Colonic mucosa (tissue), 4 donors: ENCODE results near the gene POLD2. TPM values are rescaled to one million over a fixed set of nuclear protein-coding genes. Genes with fewer than 3 reads are reported as not detected.

ENCODE experiments used
- DNase-seq: peaks from one replicate; pipeline ENCODE4 v3.0.0-alpha.2; 2020
- H3K27ac ChIP-seq: fragments of 200-600 bp; one replicate; pipeline ENCODE4 v1.8.0; 2021
- H3K27me3 ChIP-seq: fragments of 200-600 bp; one replicate; pipeline ENCODE4 v1.8.0; 2021
- H3K36me3 ChIP-seq: fragments of 200-600 bp; one replicate; pipeline ENCODE4 v1.8.0; 2021
- H3K4me1 ChIP-seq: fragments of 200-600 bp; one replicate; pipeline ENCODE4 v1.8.0; 2021; ENCODE audit warnings: mild to moderate bottlenecking
- H3K4me3 ChIP-seq: fragments of 200-600 bp; one replicate; pipeline ENCODE4 v1.8.0; 2021
- H3K9ac ChIP-seq, 2 donors: one replicate each; pipeline ENCODE4 v1.7.0; 2013; ENCODE audit warnings: control low read depth in 2 of 2, low read depth in 2 of 2, low read length in 2 of 2
- H3K9me3 ChIP-seq: fragments of 200-600 bp; one replicate; pipeline ENCODE4 v1.8.0; 2021
- intact Hi-C: fragments of 100-400 bp; cut with DNase I; formaldehyde crosslinking; loops from one replicate; pipeline ENCODE4 v1.14.1; 2022
- total RNA-seq, 2 donors: library from RNA; stranded (reverse); fragmentation: NEBNext Ultra II Directional in 1 of 2; extraction: Animal tissue kit (Norgen Biotek cat#: 25700) in 1 of 2; gene quantifications; one replicate each; pipeline ENCODE4 v1.2.1, GENCODE V29; 2021
- TF ChIP-seq, protein P1 (sequence below): fragments of 200-600 bp; IDR thresholded peaks from one replicate; pipeline ENCODE4 v1.8.0; 2022; ENCODE audit warnings: antibody characterized with exemption, mild to moderate bottlenecking
- donor health status: healthy.
- donor health status: DM: no; HTN: no; CAD: no.
- donor health status: DM: no; HTN: no; CAD: no.

The POLD2 gene
- total RNA-seq, 2 donors from 2014 or later: 54.8 to 161 TPM

- no peak overlapping the region for H3K27ac ChIP-seq
- no peak overlapping the region for H3K9ac ChIP-seq
- TF ChIP-seq, protein P1, sequence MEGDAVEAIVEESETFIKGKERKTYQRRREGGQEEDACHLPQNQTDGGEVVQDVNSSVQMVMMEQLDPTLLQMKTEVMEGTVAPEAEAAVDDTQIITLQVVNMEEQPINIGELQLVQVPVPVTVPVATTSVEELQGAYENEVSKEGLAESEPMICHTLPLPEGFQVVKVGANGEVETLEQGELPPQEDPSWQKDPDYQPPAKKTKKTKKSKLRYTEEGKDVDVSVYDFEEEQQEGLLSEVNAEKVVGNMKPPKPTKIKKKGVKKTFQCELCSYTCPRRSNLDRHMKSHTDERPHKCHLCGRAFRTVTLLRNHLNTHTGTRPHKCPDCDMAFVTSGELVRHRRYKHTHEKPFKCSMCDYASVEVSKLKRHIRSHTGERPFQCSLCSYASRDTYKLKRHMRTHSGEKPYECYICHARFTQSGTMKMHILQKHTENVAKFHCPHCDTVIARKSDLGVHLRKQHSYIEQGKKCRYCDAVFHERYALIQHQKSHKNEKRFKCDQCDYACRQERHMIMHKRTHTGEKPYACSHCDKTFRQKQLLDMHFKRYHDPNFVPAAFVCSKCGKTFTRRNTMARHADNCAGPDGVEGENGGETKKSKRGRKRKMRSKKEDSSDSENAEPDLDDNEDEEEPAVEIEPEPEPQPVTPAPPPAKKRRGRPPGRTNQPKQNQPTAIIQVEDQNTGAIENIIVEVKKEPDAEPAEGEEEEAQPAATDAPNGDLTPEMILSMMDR: no peak
- H3K27me3 ChIP-seq: no peaks in the 10 kb centered on the region
- DNase-seq: peak; percentile 92
- peak overlapping the region; percentile 34 for H3K4me3 ChIP-seq
- H3K4me1 ChIP-seq: no peaks in the 10 kb centered on the region
- H3K9me3 ChIP-seq: no peaks in the 10 kb centered on the region
- intact Hi-C loops: no loop called here
- H3K36me3 ChIP-seq: no peaks in the 10 kb centered on the region
These were observed 22.9 kb upstream of the POLD2 start for GRCh38 chr7:44145969-44146911.

DNA sequence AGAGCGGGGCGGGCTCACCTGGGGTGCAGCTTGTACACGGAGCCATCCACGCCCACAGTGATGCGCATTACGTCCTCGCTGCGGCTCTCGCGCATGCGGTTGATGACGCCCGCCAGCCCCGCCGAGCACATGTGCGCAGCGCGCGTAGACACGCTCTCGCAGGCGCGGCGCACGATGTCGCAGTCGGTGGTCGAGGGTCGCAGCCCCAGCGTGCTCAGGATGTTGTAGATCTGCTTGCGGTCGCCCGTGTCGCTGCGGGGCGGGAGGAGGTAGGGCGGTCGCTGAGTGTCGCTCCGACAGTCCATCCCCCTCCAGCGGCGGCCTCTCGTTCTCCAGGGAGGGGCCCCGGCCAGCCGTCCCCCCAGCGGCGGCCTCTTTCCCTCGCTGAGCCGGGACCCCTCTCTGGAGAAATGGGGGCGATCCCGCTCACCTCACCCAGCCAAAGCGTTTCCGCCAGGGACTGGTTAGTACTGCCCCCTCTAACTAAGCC is 22.2 kb upstream of the POLD2 start:
- H3K27me3 ChIP-seq: no peaks in the 10 kb centered on the region
- H3K9me3 ChIP-seq: no peaks in the 10 kb centered on the region
- TF ChIP-seq, protein P1: no peak
- no peak overlapping the region for H3K9ac ChIP-seq
- no peaks in the 10 kb centered on the region for H3K4me1 ChIP-seq
- peak overlapping the region; percentile 34 for H3K4me3 ChIP-seq
- no peak for DNase-seq
- no peaks in the 10 kb centered on the region for H3K36me3 ChIP-seq
- no peak overlapping the region for H3K27ac ChIP-seq
- intact Hi-C loops: no loop called here

- no peaks in the 10 kb centered on the region for H3K36me3 ChIP-seq
- DNase-seq: no peak
- TF ChIP-seq, protein P1: no peak
- no peaks in the 10 kb centered on the region for H3K9me3 ChIP-seq
- no peaks in the 10 kb centered on the region for H3K4me1 ChIP-seq
- intact Hi-C loops: no loop called here
- H3K27ac ChIP-seq: no peak overlapping the region
- H3K9ac ChIP-seq: no peak overlapping the region
- H3K4me3 ChIP-seq: no peak overlapping the region
- no peaks in the 10 kb centered on the region for H3K27me3 ChIP-seq
These were observed 21.7 kb upstream of the POLD2 start for GRCh38 chr7:44144968-44145478.

DNA sequence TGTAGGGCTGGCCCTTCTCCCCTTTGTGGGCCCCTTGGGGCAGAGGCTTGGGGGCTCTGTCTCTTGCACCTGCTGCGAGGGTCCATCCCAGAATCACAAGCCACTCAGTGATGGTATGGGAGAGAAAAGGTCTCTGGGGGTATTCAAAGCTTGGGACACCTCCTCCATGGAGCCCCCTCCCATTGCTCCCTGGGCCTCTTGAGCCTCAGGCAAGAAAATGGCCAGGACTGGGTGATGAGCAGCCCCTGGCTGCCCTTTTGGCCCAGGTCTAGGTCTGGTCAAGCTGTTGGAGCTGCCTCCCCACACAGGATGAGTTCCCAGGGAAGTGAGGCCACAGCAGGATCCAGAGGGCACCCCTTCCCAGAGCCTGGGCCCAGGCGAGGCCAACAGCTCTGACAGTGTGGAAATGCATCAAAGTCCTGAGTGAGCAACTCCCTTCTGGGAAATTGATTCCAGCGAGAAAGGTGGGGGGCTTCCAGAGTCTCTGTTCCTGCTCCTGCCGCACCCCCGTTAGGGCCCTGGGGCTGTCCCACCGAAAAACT is 21.1 kb upstream of the POLD2 start:
- Histone ChIP-seq H3K9ac (no peak overlapping the region), H3K4me3 (no peak overlapping the region), H3K27ac (no peak overlapping the region), H3K27me3 (no peaks in the 10 kb centered on the region), H3K4me1 (no peaks in the 10 kb centered on the region), H3K36me3 (no peaks in the 10 kb centered on the region), H3K9me3 (no peaks in the 10 kb centered on the region)
- intact Hi-C loops: no loop called here
- TF ChIP-seq, protein P1: no peak
- DNase-seq: no peak

GRCh38 chr7:44143646-44144250 is 20.4 kb upstream of the POLD2 start:
- H3K27me3 ChIP-seq: no peaks in the 10 kb centered on the region
- no peak overlapping the region for H3K4me3 ChIP-seq
- H3K36me3 ChIP-seq: no peaks in the 10 kb centered on the region
- intact Hi-C loops: no loop called here
- TF ChIP-seq, protein P1: no peak
- H3K4me1 ChIP-seq: no peaks in the 10 kb centered on the region
- no peak overlapping the region for H3K27ac ChIP-seq
- H3K9ac ChIP-seq: no peak overlapping the region
- H3K9me3 ChIP-seq: no peaks in the 10 kb centered on the region
- no peak for DNase-seq
